NCI-H146 (cell line): Measurements from ENCODE around the gene GRID1.

Experiments used
- DNase-seq: peaks from one replicate; lab custom pipeline; 2025; lab: John Stamatoyannopoulos, UW

GRID1 gene

GRCh38 chr10:86366033-86366901 lies at the start of gene GRID1:
TSS of gene GRID1 (minus strand) at chr10:86366795.
- peak; percentile 72 for DNase-seq

- DNase-seq, result no peak
These were observed 49.0 kb upstream of the GRID1 start for GRCh38 chr10:86415583-86415982.

DNA sequence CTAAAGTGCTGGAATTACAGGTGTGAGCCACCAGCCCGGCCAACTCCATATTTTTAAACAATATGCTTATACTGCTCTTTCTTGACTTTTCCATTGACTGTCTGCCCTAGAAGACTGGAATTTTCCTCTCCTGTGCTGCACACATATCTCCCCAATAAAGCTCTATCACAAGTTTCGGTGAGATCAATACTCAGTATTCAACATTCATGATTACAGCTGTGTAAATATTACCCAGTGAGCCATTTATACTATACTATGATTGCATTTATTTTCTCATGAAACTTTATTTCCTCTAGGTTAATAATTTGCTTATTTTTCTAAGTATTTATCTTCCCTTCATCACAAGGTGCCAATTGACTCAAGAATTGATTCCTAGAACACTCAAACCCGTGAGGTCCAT lies 48.5 kb upstream of the GRID1 start:
- DNase-seq, result peak; percentile 26

- DNase-seq, result no peak
These were observed 46.6 kb upstream of the GRID1 start for GRCh38 chr10:86413046-86413728.

DNA sequence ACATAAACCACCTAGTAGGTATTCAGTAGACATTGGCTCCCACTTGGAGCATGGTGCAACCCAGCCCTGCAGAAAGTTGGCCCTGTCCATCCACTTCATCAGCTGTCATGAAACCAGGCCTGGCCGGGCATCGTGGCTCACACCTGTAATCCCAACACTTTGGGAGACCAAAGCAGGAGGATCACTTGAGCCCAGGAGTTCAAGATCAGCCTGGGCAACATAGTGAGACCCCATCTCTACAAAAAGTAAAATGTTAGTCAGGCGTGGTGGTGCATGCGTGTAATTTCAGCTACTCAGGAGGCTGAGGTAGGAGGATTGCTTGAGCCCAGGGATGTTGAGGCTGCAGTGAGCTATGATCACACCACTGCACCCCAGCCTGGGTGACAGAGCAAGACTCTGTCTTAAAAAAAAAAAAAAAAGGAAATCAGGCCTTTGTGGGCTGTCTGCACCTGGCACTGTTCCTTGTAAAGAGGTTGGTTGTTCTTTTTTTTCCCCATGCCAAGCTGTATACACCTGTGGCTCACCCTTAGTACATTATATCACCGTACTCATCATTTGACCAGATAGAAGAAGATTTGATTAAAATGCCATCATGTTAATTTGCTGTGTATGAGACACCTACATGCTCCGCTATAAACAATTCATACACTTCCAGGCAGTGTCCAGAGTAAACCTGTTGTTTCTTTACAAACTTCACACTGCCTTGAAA lies 45.4 kb upstream of the GRID1 start:
- no peak for DNase-seq

DNA sequence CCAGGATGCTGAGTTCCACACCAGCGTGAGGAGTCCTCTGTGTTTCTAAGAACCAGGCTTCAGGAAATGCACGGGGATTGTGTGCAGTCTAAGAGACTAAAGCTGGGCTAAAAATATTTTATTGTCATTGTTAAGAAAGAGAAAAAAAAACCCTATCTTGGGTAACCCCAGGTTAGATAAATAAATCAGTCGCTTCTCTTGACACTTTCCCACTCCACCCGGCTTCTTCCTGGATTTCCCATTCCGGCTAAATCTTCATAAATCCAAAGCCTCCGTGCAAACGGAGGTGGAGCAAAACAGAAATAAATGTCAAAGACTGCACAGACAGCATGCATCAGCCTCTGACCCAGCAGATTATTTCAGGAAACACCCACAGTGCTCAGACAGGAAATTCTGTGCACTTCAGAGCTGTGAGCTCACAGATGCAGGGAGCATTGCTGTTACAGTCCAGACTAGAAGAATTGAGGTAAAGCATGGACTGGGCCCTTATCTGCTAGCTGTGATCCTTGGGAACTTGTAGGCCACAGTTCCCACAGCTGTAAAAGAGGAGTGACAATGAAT lies 44.8 kb upstream of the GRID1 start:
- no peak for DNase-seq

DNA sequence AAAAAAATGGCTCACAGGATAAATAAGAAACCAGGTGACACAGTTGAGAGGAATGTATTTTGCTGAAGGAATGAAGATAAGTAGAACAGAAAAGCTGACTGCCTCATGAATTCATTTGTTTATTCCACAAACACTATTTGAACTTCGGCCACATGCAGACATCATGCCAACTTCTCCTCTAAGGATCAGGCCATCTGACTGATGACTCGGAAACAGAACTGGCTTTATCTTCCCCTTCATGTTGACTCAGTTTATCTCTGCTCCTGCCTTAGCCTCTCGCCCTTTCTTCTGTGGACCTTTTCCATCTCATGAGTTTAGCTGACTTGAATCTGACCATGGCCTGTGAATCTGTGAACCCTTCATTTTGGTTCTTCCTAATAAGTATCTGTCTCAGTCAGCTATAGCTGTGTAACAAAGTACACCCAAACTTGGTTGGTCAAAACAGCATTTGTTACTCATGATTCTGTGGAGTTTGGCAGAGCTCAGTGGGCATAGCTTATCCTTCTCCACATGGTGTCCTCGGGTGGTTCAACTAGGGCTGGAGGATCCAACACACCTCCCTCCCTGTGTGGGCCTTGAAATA lies 44.0 kb upstream of the GRID1 start:
- DNase-seq, result no peak

DNA sequence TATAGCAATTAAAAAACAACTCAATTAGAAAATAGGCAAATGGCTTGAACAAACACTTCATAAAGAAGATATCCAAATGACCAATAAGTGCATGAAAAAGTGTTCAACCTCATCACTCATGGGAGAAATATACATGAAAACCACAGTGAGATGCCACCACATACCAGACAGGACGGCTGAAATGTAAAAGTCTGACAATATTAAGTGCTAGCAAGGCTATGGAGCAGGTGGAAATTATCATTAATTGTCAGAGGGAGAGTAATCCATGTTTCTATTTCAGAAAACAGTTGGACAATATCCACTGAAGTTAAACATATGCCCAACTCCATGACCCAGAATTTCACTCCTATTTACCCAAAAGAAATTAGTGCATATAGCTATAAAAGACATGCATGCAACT lies 42.6 kb upstream of the GRID1 start:
- DNase-seq, result no peak

GRCh38 chr10:86403183-86403797 lies 36.7 kb upstream of the GRID1 start:
- DNase-seq, result no peak

DNA sequence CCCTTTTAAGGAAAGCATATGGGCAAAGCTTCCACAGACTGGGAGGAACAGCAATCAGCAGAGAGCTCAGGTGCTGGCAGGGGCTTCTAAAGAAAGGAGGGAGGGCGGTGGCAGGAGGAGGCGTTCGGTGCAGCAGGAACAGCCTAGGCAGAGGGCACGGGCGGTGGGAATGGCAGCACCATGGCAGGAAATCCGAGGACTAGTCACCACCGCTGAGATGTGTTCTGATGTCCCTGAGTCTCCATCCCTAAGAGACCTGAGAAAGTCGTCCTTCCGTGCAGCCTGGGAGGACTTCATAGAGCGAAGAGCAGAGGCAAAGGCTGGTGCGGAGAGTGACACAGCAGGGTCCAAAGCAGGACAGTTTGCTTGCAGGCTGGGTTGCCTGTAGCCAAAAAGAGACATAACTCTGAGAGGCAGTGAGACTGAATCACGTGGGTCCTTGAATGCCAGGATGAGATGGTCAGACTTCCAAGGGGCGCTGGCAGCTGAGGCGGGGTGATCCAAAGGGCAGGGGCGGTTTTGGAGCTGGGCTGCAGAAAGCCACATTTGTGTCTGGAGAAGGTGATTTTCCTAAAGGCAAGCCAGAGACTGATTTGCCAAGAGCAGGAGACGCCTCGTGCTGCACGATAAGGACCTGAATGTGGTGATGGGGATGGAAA lies 35.8 kb upstream of the GRID1 start:
- DNase-seq, result peak; percentile 56

GRCh38 chr10:86401588-86402282 lies 35.1 kb upstream of the GRID1 start:
- peak; percentile 54 for DNase-seq

- DNase-seq, result peak; percentile 69
These were observed 34.4 kb upstream of the GRID1 start for GRCh38 chr10:86400705-86401587.

DNA sequence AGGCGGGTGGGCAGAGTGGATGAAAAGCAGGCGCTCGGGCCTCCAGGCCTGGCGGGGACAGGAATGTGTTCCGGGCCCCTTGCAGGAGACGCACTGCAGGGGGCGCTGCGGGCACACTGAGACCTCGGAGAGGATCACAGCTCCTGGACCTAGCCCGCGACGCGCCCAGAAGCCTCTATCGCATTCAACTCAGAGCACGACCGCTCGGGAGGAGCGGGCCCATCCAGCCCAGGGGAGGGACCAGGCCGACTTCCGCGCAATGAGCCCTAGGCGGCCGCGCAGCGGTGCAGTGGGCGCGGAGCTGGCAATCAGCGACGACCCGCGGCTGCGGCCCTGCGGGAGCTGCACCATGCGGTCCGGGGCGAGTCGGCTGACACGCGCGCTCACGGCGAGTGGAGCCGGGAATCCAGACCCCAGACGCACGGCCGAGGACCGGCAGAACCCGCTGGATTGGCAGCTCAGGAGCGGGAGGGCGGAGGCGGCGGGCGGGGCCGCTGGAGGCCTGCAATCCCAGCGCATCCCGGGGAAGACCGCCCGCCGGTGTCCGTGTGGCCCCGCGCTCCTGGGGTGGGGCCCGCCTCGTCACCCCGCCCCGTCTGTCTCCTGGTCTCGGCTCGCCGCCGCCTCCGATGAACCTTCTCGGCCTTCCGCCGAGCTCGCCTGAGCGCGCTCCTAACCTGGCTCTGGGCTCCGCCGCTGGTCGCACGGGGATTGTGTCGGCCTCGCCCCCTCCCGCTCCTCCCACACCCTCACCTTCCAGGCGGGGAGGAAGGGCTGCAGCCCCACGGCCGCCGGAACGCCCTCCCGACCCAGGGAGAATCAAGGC lies 33.5 kb upstream of the GRID1 start:
- DNase-seq, result peak; percentile 97

DNA sequence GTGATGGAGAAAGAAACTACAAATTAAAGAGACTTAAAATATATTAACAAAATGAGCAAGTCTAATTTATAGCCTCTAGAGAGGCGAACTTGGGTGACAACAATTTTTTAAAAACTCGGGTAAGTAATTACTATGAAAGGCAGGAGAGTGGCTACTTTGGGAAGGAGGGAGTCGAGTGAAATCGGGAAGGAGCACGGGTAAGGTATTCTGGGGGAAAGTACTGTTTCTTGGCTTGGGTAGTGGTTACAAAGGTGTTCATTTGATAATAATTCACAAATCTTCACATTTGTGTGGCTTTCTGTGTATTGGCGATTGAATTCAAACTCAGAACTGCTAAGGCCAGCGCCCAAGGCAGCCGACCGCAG lies 32.9 kb upstream of the GRID1 start:
- no peak for DNase-seq

GRCh38 chr10:86397120-86397519 lies 30.5 kb upstream of the GRID1 start:
- no peak for DNase-seq

DNA sequence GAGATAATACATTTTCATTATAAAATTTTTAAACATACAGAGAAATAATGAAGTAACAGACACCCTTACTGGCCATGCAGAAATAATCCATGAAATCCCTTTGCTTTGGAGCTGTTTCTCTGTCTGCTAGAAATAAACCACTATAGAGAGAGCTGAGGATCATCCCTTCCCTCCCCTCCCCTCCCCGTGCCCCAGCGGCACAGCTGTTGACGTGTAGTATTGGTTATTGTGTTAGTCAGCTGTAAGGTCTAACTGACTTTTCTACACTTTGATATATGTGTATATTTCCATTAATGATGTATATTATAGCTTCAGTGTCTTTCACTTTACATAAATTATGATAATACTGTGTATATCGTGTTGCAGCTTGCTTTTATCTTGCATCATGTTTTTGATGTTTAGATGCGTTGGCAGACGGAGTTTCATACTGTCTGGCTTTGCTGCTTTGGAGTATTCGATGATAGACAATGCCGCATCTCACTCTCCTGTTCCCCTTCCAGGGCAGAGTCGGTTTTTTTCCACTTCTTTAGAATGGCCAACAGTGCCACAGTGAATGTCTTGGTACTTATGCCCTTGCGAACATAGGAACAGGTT lies 27.4 kb upstream of the GRID1 start:
- DNase-seq, result no peak

DNA sequence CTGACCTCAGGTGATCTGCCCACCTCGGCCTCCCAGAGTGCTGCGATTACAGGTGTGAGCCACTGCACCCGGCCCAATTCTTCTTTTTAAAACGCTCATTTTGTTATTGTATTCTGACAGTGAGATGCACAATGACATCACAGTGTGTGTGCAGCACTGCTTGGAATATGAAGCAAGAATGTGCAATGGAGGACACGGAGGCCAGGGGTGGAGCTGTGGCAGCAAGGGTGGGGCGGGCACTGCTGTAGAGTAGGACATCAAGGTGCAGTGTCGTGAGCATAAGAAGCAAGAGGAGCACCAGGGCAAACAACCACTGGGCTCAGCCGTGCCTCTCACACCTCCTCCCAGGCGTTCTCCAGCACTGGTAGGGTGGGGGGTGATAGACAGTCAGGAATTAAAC lies 26.8 kb upstream of the GRID1 start:
- DNase-seq, result no peak

- no peak for DNase-seq
These were observed 26.1 kb upstream of the GRID1 start for GRCh38 chr10:86392723-86393094.
